HG03097 (cell line): Measurements from ENCODE around the gene GALNT2.

Experiments used
- ATAC-seq: cut with Tn5 transposase; IDR thresholded peaks from one replicate; pipeline ENCODE4 v1.9.1; 2021; ENCODE audit not compliant: unreplicated experiment, low FRiP score

GALNT2 gene

DNA sequence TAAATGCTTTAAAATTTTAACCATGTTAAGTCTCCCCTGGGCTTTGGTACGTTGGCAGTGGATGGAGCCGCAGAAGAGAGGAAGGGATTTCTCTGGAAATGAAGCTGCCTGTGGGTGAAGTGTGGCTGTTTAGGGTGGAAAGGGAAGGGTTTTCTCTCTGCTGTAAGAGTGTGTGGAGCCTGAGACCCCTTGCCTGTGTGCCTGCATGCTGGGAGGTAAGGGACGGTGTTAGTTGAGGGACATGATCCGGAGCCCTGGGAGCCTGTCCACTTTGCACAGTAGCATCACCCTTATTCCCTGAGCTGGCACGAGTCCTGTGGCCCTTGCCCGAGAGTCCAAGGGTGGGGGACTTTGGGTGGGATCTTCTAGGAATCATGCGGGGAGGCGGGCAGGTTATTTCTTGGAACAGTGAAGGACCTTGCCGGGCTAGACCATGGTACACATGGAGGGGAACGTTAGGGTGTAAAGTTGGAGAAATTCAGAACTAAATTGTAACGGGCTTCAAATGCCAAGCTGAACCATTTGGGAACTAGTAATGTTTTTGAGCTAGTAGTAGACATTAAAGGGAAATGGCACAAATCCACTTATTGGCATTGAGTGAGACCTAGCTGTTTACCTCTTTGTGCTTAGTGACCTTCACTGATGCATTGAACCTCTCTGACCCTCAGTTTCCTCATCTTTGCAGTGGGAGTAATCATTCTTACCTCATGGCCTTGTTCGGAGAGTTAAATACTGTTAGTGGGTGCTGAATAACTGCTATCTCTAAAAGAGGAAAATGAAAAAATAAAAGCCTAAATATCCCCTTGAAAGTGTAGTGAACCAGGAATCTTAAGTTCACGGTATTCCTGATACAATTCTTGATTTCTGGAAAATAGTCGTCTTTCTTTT is 3.5 kb downstream of the GALNT2 start:
- ATAC-seq, result no peak

- no peak for ATAC-seq
Measured at GRCh38 chr1:230071316-230071715, 4.3 kb downstream of the GALNT2 start.

- no peak for ATAC-seq
Measured at GRCh38 chr1:230072296-230072695, 5.3 kb downstream of the GALNT2 start.

DNA sequence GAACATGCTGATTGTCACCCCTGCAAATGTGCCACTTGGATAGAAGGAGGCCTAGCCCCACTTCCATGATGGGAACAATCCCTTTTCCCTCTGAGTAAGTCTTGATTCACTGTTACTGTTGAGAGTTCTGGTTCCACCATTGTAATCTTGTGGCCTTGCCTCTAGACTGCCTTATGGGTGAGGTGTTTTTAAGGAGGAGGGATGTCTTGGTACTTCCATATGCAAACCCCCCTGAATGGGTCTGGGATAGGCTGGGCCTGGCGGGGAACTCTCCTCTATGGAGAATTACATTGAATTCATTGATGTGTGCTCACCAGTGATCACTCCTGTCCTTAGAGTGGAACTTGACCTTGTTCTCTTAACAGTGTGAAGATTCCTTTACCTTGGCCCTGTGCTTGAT is 5.8 kb downstream of the GALNT2 start:
- no peak for ATAC-seq

GRCh38 chr1:230073371-230074035 is 6.5 kb downstream of the GALNT2 start:
- ATAC-seq, result no peak

DNA sequence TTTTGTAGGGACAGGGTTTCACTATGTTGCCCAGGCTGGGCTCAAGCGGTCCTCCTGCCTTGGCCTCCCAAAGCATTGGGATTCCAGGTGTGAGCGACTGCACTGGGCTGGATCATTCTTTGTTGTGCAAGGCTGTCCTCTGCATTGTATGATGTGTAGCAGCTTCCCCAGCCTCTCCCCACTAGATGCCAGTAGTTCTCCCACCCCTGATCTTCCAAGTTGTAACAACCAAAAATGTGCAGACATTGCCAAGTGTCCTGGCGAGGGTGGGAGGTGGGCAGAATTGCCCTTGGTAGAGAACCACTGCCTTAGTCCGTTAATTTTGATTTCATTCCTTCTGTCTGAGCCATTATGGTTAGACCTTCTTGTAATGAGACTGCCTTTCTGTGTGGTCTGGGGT is 7.2 kb downstream of the GALNT2 start:
- ATAC-seq, result no peak

GRCh38 chr1:230074762-230075161 is 7.7 kb downstream of the GALNT2 start:
- ATAC-seq, result no peak

DNA sequence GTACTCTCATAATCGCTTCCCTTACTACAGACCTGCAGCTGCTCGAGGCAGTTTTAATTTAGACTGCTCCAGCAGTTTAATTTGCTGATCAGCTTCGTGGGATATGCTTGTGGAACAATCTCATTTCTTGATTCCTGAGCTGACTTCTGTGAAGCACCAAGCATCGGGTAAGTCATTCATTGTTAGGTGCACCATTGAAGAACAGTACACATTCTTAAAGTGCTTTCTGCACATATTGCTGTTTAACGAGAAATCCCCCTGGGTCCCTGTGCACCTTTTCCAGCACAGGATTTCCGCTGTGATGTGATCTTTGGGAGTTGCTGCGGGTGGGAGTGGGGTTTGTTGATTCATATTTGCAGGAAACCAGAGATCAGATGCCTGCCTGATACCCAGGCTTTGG is 9.1 kb downstream of the GALNT2 start:
- ATAC-seq, result no peak

GRCh38 chr1:230077011-230077410 is 10.0 kb downstream of the GALNT2 start:
- no peak for ATAC-seq

- ATAC-seq, result no peak
Measured at GRCh38 chr1:230077436-230078213, 10.6 kb downstream of the GALNT2 start.

DNA sequence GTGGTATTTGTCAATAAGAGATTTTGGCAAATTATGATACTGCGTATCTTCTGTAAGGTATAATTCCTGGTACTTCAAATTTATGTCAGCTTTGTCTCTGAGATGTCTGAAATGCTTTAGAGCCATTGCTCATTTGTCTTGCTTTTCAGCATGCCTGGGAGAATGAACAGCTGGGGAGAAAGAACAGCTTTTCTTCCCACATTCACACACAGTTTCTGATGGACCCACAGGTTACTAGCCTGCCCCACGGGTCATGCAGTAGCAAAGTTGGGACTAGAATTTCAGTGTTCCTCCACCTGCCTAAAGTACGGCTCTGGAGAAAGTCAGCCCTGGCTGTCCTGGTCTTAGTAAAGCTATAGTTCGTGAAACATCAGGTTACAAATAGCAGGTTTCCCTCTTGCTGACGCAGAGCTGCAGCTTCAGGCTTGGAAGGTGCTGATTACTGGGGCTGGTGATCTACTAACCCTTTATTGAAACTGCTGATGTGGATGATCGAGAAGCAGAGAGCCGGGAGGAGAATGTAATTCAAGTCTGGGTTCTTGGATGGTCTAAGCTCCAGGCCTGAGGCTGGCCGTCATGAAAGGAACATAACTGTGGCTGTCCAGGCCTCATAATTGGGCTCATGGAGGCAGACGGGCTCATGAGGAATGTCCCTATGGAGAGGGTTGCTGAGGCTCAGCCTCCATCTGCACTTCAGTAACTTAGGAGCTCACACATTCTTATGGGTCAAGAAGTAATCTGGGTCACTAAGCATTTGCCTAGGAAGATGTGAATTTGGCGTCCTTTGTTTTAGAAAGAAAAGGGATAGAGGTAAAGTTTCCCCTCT is 12.4 kb downstream of the GALNT2 start:
- ATAC-seq, result no peak

- ATAC-seq, result no peak
Measured at GRCh38 chr1:230080822-230081221, 13.8 kb downstream of the GALNT2 start.

DNA sequence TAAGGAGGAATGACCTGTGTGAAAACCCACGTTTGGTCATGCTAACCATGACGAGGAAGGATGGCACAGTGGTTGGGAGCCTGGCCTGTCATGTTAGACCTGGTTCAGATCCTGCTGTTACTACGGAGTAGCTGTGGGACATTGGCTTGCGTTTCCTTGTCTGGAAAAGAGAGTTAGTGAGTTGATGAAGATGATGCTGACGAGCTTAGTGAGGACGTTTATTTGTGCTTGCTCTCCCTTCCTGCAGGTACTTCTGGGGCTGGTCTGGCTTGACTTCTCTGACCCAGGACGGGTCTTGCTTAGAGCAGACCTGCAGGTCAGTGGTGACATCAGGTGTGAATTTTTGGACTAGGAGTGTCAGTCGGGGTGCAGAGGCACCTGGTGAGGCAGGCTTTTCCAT is 14.7 kb downstream of the GALNT2 start:
- no peak for ATAC-seq

DNA sequence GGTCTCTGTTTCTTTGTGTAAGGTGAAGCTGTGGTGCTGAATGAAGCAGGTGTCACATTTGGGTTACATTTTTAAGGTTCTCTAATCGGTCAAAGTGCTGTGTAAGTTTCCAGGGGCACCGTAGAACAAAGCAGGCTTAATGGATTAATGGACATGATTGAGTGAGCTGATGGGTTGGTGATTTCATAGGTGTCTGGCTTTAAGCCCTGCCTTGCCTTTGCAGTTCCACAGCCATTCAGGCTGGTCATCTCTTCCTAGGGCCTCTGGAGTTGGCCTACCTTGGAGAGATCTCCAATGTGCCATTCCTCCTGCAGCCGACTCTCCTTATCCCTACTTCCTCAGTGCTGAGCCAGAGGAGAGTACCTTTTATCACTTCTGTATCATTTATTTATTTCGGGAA is 15.2 kb downstream of the GALNT2 start:
- ATAC-seq, result no peak

GRCh38 chr1:230083053-230083452 is 16.0 kb downstream of the GALNT2 start:
- no peak for ATAC-seq

GRCh38 chr1:230083746-230084407 is 16.8 kb downstream of the GALNT2 start:
- ATAC-seq, result no peak

- ATAC-seq, result no peak
Measured at GRCh38 chr1:230084408-230085177, 17.6 kb downstream of the GALNT2 start.

DNA sequence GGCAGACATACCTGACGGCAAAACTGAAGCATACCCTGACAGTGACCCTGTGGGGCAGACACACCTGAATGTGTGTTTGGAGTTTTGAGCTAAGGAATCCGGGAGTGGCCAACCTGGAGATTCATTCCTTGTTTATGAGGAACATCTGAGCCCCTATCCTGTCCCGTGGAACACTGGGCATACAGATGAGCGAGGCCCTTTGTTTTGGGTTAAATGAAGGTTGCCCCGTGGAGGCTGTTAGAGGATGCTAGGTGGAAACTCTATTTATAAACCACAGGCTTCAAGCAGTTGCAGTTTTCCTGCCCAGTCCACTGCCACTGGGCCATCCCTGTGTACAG is 18.1 kb downstream of the GALNT2 start:
- no peak for ATAC-seq

- no peak for ATAC-seq
Measured at GRCh38 chr1:230086151-230086550, 19.1 kb downstream of the GALNT2 start.
